ENCODE data around the gene EDAR. TPM values are rescaled to one million over a fixed set of nuclear protein-coding genes. Genes with fewer than 3 reads are reported as not detected.

Gene EDAR
- polyA plus RNA-seq, 1 of the 3 experiments (the other 2 are of a cell fraction) = not detected

GRCh38 chr2:109024477-109024876 lies 35.5 kb upstream of the EDAR start:
- Histone ChIP-seq H3K4me3 (ENCODE audit: low read depth in 2 of 2, low read length in 1 of 2) (no peak overlapping the region), H3K9me2 (no peaks in the 10 kb centered on the region), H3K9ac (no peak overlapping the region), H3K4me1 (ENCODE audit: control insufficient read depth in 1 of 2, insufficient read depth in 2 of 2, low read depth in 1 of 2, low read length in 1 of 2) (peaks cover 7 to 13% of the 10 kb centered on the region in 2 experiments; a peak in 2 of 4 replicates), H2AFZ (ENCODE audit: low read depth) (no peak overlapping the region), H3K36me3 (replicated peaks in 1 of 2; ENCODE audit: control insufficient read depth in 1 of 2, insufficient read depth in 2 of 2, low read length in 1 of 2) (no peaks in the 10 kb centered on the region), H3K79me2 (ENCODE audit: insufficient read depth) (no peaks in the 10 kb centered on the region), H3K27me3 (ENCODE audit: insufficient read depth) (no peaks in the 10 kb centered on the region; the same call in 1 of the 2 replicates), H3F3A (replicated peaks; ENCODE audit: insufficient read depth) (no peaks in the 10 kb centered on the region), H4K20me1 (ENCODE audit: insufficient read depth) (no peaks in the 10 kb centered on the region), H3K27ac (ENCODE audit: low read depth in 2 of 2, low read length in 1 of 2) (no peak overlapping the region), H3K4me2 (no peak overlapping the region), H3K9me3 (no peaks in the 10 kb centered on the region)
- 50% methylated on average over 3 of the region's 3 CpGs for WGBS (ENCODE audit: low lambda C conversion rate)
- TF ChIP-seq CTCF (IDR thresholded peaks at IDR 0.05) = no peak
- no peak for TF ChIP-seq NFIC (IDR thresholded peaks at IDR 0.05; ENCODE audit: borderline replicate concordance)
- TF ChIP-seq RFX5 (IDR thresholded peaks at IDR 0.05; ENCODE audit: low read length) = no peak
- no peak for TF ChIP-seq USF1 (IDR thresholded peaks at IDR 0.05; ENCODE audit: borderline replicate concordance, low read depth)
- TF ChIP-seq EP300 (IDR thresholded peaks at IDR 0.05; ENCODE audit: borderline replicate concordance in 1 of 2, low read depth in 1 of 2, low read length in 1 of 2) = no peak
- TF ChIP-seq SIN3A (IDR thresholded peaks at IDR 0.05; ENCODE audit: borderline replicate concordance, low read depth, low read length) = no peak
- no peak for TF ChIP-seq ZBTB33 (IDR thresholded peaks at IDR 0.05; ENCODE audit: borderline replicate concordance, low read depth)
- no peak for TF ChIP-seq TCF12 (IDR thresholded peaks at IDR 0.05)
- TF ChIP-seq YY1 (IDR thresholded peaks at IDR 0.05; ENCODE audit: low read depth) = no peak
- TF ChIP-seq GATA2 (CRISPR knock-in tag; IDR thresholded peaks at IDR 0.05) = no peak
- DNase-seq = no peak
- CTCF ChIA-PET = no interaction called here
- POLR2A ChIA-PET = no interaction called here

GRCh38 chr2:109021895-109022300 lies 32.9 kb upstream of the EDAR start:
- 89% methylated on average over 7 of the region's 13 CpGs for WGBS (ENCODE audit: low lambda C conversion rate)
- CTCF ChIA-PET = no interaction called here

More at GRCh38 chr2:109021895-109022300, 32.9 kb upstream of the EDAR start:
- POLR2A ChIA-PET = no interaction called here
- no peaks in the 10 kb centered on the region for H3K79me2 ChIP-seq (ENCODE audit: insufficient read depth)
- H3K36me3 ChIP-seq (replicated peaks in 1 of 2; ENCODE audit: control insufficient read depth in 1 of 2, insufficient read depth in 2 of 2, low read length in 1 of 2) = no peaks in the 10 kb centered on the region
- TF ChIP-seq FOSL2 (IDR thresholded peaks at IDR 0.05; ENCODE audit: borderline replicate concordance, low read depth) = no peak
- no peak for TF ChIP-seq EZH2phosphoT487 (IDR thresholded peaks at IDR 0.05; ENCODE audit: borderline replicate concordance, low read depth)
- no peak for TF ChIP-seq FOXJ3 (CRISPR knock-in tag; IDR thresholded peaks at IDR 0.05)
- no peak for TF ChIP-seq YY1 (IDR thresholded peaks at IDR 0.05; ENCODE audit: low read depth)
- TF ChIP-seq SIN3A (IDR thresholded peaks at IDR 0.05; ENCODE audit: borderline replicate concordance, low read depth, low read length) = no peak
- TF ChIP-seq MAX (IDR thresholded peaks at IDR 0.05; ENCODE audit: low read depth) = no peak
- no peak for TF ChIP-seq RFX5 (IDR thresholded peaks at IDR 0.05; ENCODE audit: low read length)
- no peak for TF ChIP-seq EP300 (IDR thresholded peaks at IDR 0.05; ENCODE audit: borderline replicate concordance in 1 of 2, low read depth in 1 of 2, low read length in 1 of 2)
- no peak for TF ChIP-seq TAF1 (IDR thresholded peaks at IDR 0.05; ENCODE audit: borderline replicate concordance, low read depth, low read length)
- TF ChIP-seq IRF3 (IDR thresholded peaks at IDR 0.05; ENCODE audit: low read depth, low read length) = no peak
- TF ChIP-seq CTCF (IDR thresholded peaks at IDR 0.05) = no peak
- no peak overlapping the region for H3K9ac ChIP-seq
- H3K27me3 ChIP-seq (ENCODE audit: insufficient read depth) = no peaks in the 10 kb centered on the region; the same call in 1 of the 2 replicates
- H3F3A ChIP-seq (replicated peaks; ENCODE audit: insufficient read depth) = no peaks in the 10 kb centered on the region
- H2AFZ ChIP-seq (ENCODE audit: low read depth) = no peak overlapping the region
- no peak overlapping the region for H3K27ac ChIP-seq (ENCODE audit: low read depth in 2 of 2, low read length in 1 of 2)
- no peak overlapping the region for H3K4me3 ChIP-seq (ENCODE audit: low read depth in 2 of 2, low read length in 1 of 2)
- DNase-seq = no peak
- H3K4me1 ChIP-seq (ENCODE audit: control insufficient read depth in 1 of 2, insufficient read depth in 2 of 2, low read depth in 1 of 2, low read length in 1 of 2) = peaks cover 7 to 27% of the 10 kb centered on the region in 2 experiments; a peak in 2 of 4 replicates
- H3K9me2 ChIP-seq = no peaks in the 10 kb centered on the region
- H3K4me2 ChIP-seq = no peak overlapping the region
- H4K20me1 ChIP-seq (ENCODE audit: insufficient read depth) = no peaks in the 10 kb centered on the region
- no peaks in the 10 kb centered on the region for H3K9me3 ChIP-seq
